GM18499 (cell line): Measurements from ENCODE around the gene MAP9.
"Not testable (repeated sequence)": the region's sequence is repeated elsewhere in the genome, so short reads cannot be mapped to it uniquely, and the experiment has no call there.

ENCODE experiments used
- ATAC-seq: cut with Tn5 transposase; IDR thresholded peaks from one replicate; pipeline ENCODE4 v1.9.1; 2021; ENCODE audit warnings: moderate number of reproducible peaks; ENCODE audit not compliant: insufficient read depth, unreplicated experiment

MAP9 gene

DNA sequence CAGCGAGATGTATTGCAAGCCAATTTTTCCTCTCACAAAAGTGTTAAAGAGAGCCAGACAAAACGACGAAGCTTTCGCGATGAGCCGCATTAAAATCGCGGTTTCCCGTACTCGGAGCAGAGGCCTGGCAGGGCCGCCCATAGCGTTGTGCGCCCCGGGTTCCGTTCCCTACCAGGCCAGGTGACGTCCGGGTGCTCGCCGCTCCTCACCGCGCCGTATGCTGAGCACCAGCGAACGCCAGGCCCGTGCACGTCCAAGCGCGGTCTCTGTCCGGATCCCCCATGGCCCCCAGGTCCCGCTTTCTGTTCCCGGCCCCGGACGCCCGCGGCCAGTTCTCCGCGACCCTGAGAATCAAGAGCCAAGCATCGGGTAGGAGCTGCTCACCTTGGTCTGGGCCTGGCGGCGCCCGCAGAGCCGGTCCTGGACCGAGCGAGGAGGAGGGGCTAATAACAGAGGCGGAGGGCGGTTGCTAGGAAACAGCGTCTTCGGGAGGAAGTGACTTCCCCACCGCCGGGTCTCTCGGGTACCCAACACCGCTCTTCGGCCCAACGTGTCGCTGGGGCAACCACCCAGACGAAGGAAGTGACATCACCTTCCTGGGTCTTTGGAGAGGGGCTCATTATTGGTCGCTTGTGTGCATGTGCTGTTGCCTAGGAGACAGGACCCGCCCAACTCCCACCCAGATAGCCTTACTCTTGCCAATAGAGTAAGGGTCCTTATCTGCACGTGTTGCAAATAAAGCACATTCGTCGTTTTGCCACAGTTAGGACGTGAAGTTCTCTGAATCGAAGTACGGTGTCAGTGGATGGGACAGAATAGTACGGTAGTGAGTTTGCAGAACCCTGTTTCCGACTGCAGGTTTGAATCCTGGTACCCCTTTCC lies at the start of gene MAP9:
MAP9 (minus strand) TSS at position 579 of the 882 bp plus-strand sequence. CDS start 1,115 bp downstream, outside the sequence.
- ATAC-seq: peak; percentile 98

DNA sequence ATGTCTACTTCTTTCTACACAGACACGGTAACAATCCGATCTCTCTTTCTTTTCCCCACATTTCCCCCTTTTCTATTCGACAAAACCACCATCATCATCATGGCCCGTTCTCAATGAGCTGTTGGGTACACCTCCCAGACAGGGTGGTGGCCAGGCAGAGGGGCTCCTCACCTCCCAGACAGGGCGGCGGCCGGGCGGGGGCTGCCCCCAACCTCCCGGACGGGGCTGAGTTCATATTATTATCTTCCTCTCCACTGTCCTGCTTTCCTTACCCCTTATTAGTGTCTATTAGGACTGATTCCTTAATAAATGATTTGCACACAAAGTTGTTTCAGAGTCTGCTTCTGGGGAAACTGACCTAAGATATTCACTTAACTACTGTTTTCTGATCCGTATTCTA lies 48.0 kb upstream of the MAP9 start:
- not testable (repeated sequence) for ATAC-seq

DNA sequence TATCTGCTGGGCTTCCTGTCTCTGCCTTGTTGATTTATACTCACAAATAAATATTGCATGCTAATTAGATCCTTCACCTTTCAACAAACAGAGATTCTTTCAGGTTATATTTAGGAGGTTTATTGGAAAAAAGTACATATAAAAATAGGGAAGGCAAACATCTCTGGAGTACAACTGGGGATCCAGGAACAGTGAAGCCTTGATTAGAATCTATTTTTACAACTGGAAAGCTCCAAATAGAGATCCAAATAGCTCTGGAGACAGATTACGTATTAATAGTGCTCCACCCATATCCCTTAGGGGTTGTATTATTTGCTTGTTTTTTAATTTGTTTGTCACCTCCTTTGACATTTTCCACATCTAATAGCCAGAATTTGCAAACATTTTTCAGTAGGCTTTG lies 46.9 kb upstream of the MAP9 start:
- ATAC-seq: no peak

DNA sequence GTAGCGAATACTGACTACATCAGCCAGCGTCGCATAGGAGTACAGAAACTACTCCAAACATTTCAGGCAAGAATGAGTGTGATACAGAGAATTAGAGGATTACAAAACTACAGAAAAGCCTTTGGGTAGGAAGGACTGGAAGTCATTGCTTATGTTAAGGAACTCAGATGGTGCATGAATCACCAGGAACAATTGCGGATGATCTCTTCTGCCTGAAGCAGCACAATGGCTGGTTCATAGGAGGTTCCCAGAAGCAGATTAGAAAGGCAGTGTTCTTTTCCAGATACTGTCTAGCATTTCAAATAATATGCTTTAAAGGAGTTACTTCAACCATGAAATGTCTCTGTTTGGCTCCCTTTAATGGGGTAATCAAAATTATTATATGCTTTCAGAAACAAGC lies 42.5 kb upstream of the MAP9 start:
- no peak for ATAC-seq

DNA sequence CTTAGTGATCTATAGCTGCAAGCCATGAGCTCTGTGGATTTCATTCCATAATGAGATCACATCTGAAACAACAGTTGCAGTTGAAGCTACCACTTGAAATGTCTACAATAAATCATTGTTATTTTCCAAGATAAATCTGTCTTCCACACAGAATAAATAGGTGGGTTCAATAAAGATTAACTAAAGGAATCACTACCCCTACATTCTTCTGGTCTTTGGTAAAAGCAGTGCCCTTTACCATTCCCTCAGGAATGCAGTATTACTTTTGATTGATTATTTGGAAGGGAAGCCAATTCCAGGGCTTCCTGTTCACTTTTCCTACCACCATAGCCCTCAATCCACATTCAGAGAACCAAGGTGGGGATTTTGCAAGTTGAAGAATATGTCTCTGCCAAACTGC lies 38.9 kb upstream of the MAP9 start:
- no peak for ATAC-seq

DNA sequence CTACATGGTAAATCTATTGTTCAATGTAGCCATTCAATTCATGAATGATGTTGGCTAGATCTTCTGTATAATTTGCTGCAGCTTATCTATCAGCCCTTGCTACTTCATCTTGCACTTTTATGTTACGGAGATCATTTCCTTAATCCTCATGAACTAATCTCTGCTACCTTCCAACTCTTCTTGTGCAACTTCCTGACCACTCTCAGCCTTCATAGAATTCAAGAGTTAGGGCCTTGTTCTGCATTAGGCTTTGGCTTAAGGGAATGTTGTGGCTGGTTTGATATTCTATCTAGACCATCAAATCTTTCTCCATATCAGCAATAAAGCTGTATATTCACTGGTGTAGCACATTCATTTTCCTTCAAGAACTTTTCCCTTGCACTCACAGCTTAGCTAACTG lies 36.7 kb upstream of the MAP9 start:
- ATAC-seq: no peak

DNA sequence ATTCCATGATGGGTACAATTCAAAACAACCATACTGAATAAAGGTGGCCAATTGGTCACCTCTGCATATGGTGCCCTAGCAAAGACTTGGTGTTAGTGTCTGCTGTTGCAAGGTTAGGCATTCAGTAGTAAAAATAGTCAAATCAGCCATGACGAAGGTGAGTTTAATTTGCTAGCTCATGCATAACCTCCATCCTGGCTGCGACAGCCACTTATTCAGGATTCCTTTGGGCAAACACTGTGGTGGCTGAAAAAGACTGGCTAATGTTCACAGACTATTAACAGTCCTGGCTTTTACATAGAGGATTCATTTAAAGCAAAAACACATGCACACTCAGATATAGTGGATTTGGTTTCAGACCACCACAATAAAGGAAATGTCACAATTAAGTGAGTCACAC lies 34.8 kb upstream of the MAP9 start:
- no peak for ATAC-seq

DNA sequence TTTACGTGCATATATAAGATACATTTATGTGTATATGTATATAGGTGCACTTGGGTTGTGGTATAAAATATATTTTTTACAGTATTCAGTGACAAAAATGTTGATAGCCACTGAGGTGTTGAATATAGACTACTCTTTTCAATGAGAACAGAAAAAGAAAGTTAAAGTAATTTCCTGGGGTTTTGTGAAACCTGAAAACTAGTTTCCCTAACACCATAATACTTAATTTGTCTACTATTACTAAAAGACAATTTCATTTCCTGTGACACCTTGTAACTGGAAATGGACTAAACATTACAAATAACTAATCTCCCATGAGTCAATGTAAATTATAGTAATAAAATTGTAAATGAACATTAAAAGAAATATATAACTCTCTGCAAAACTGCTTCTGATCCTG lies 32.0 kb upstream of the MAP9 start:
- ATAC-seq: no peak

DNA sequence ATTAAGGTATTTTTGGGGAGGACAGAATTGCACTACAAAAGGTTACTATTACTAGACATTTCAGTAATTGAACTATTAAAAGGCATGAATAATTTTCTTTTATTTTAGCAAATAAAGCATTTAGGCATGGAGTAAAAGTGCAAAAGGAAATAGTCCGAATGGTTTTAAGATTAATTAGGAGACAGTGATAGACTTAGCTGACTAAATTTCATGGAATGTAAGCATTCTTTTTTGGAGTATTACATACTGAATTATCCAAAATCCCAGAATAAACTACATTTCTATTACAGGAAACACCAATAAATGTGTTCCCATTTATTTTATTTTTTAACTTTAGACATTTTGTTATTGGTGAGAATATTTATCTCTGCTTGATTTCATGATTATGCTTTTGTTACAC lies 30.7 kb upstream of the MAP9 start:
- ATAC-seq: no peak

DNA sequence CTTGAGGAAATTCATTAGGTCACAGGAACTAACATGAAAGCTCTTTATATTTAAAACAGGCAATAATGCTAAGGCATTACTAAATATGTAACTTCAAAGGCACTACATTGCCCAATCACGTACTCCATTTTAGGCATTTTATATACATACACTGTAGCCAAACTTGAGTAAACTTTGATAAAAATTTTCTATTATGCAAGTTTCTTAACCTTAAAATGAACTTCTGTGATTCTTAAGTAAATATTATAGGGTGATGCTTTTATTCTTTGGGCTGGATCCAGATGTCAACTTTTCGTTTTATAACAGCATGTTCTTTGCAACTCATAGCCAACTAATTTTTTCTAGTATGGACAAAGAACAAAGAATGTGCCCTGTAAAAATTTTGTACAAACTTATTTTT lies 28.3 kb upstream of the MAP9 start:
- ATAC-seq: no peak

DNA sequence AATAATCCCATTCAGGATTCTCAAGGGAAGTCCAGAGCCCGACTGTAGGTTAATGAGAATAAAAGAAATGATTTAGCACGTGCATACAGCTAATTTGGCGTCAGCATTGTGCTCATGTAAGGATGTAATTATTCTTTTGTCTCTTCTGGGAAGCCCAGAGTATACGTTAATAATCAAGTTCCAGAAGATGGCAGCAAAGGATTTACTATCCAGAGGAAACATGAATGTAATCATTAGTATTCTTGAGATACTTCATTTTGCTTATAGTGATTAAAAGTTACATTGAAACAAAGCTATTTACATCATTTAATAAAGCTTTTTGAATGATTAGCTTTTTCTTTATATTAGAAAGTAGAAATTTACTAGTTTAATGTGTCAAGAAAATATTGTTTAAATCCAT lies 27.1 kb upstream of the MAP9 start:
- ATAC-seq: no peak

DNA sequence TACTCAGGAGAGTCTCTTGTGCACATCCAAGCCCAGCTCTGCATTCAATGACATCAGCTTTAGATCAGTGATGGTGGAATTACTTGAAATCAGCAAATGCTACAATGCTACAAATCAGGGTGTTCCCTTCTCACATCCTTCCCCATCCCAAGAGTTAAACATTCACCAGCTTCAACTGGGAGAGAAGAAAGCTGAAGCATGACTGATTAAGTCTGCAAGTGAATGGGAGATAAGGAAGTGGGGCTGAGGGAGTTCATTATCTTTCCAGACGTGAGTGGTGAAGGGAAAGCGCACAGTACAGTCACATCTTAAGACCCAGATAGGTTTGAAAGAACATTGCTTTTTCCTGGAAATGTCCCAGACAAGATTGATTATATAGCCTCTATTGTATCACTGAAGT lies 26.2 kb upstream of the MAP9 start:
- ATAC-seq: no peak

DNA sequence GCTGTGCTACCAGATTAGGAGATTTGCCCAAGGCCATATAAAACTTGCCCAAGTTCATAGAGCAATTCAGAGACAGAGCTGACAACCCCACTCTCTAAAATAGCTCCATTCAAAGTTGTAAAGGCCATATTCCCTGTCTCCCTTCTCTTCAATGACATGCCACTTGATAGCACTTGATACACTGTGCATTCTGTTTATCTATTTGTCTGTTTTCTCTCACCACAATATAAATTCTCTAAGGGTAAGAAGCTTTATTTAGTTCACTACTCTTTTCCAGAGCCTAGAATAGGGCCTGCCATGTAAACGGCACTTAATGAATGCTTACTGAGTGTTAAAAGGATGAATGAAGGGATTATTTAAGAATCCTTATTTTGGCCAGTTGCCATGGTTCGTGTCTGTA lies 24.1 kb upstream of the MAP9 start:
- ATAC-seq: no peak

DNA sequence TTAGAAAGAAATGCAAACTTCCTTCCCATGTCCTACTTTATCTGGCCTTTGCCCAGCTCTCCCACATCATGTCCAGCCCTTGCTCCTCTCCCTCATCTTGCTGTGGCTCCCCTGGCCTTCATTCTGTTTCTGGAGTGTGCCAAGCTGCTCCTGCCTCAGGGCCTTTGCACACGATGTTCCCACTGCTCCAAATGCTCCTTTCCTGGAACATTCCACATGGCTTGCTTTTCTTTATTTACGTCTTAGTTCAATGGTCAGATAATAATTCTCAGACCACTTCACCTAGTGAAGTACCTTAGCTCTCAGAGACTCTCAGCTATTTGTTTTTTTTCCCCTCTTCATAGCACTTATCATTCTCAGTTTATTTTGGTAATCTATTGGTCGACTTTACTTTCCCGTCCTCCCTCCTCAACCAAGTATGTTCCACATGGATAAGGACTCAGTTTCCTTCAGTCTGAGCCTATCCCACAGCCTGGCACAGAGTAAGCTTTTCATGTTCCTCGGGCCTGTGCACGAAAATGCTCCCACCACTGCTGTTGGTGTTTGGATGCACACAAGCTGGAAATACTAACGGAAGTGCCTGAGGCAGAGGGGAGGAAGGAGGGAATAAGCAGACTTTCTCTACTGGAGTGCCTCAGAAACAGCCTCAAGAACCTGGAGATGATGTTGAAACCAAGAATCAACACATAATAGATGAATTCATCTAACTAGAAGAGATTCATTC lies 23.4 kb upstream of the MAP9 start:
- no peak for ATAC-seq

DNA sequence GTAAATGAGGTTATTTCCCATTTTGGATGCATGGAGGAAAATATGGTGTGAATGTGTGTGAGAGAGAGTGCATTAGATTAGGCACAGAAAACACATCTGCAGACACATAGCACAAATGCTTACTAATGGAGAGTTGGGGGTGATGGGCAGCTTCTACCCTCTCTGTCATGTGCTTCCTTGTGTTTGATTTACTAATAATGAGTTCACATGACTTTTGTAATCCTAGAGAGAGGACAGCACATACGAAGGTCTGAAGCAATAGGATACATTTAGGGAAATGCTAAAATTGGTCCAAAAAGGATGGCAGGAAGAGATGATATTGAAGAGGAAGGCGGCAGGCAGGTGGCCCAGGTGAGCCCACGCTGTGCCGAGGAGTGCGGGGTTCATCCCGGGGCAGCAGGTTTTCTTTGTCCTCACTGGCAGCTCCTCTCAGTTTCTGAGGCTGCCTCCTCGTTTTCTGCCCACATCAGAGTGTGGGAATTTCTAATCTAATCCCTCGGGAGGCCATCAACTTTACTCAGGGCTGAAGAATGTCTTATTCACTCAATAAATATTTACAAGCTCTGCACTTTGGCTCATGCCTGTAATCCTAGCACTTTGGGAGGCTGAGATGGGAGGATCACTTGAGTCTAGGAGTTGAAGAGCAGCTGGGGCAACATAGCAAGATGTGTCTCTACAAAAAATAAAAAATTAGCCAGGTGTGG lies 15.9 kb upstream of the MAP9 start:
- no peak for ATAC-seq

DNA sequence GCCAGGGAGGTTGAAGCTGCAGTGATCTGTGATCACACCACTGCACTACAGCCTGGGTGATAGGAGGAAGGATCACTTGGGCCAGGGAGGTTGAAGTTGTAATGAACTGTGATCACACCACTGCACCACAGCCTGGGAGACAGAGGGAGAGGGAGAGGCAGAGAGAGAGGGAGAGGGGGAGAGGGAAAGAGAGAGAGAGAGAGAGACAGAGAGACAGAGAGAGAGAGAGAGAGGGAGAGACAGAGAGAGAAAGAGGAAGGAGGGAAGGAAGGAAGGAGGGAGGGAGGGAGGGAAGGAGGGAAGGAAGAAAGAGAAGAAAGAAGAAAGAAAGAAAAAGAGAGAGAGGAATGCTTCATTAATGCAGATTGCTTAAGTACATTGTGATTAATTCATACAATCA lies 15.2 kb upstream of the MAP9 start:
- no peak for ATAC-seq

DNA sequence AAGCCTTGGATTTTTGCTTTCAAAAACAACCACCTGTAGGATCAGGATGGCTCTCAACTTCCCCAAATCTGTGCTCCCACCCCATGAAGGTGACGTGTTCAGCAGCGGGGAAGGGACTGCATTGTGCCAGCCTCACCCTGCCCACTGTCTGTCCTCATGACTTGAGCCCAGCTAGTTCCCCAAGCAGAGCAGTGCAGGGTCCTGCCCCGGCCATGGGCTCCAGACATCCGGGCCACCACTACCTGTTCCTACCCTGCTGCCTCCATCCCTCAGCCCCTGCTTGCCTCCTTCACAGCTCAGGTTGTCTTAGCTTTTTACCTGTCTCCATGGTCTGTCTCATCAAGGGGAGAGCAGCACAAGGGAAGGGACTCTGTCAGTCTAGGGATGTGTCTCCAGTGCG lies 11.4 kb upstream of the MAP9 start:
- no peak for ATAC-seq

DNA sequence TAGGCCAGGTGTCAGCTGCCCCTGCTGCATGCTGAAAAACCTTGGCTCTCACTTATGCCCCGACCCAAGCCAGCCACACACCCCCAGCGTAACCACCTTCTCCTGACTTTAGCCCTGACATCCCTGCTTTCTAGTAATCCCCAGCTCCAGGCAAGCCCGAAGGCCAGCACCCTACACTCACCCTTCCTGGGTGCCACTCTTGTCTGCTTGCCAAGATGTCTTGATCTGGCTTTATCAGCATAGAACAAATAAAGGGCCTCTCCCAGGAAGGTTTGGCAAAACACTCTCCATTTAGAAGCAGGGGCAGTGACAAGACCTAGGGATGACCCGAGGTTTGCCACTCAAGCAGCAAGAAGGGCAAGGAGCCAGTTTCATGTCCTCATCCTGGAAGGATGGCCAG lies 6.8 kb upstream of the MAP9 start:
- ATAC-seq: no peak

DNA sequence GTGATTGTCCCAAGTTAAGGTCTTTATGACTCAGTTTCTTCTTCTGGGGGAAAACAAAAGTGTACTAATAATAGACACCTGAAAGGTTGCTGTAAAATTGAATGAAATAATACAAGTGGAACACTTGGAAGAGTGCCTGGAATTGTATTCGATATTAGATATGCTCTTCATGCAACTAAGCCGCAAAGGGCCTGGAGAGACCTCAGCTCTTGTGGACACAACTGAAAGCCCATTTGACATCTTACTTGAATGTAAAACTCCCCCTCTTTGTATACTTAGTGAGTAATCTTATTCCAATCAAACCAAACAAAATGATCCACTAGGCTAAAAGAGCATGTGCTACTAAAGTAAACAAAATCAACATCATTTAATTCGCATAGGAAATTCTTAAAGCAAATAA lies 511 bp upstream of the MAP9 start:
- ATAC-seq: no peak

DNA sequence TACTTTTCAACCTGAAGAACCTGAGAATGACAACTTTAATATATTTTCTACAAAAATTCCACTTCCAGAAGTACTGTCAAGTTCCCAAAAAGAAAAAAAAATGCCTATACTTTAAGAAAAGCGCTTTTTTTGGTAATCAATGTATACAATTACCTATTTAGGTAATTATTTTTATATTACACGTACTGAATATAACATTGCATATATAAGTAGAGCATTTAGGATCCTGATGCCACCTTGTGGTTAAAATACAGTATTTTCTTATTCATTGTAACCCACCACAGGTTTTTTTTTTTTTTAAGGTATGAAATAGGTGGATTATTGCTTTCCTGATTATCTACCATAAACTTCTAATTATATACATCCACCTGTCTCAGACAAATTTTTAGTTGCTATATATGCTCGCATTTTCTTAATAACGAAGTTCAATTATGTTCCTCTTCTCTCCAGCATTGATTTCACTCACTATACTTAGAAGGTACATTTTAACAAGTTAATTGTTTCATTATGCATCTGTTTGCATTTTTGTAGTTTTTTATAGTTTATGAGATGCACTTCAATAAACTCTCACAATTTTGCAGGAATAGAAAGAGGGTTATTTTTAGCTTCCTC lies 5.2 kb downstream of the MAP9 start:
- no peak for ATAC-seq

DNA sequence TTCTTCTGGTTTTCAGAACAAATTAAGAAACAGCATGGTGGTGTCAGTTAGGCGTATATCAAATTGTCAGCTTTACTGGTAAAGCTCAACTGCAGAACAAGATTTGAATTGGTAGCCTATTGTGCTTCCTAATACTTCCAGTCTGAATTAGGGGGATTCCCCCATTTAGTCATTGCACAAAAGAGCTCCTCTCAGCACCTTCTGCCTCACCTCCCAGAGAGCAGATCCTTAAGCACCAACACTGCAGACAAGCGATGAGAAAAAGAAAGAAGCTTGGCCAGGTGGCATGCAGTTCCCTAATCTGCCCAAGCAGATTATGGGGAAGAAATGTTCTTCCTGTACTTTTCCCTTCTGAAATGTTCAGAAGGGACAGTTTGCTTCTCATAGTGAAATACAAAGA lies 9.2 kb downstream of the MAP9 start:
- ATAC-seq: no peak
